ENCODE results near the gene CPA2. TPM values are rescaled to one million over a fixed set of nuclear protein-coding genes. Genes with fewer than 3 reads are reported as not detected.
"Not testable (repeated sequence)": the region's sequence is repeated elsewhere in the genome, so short reads cannot be mapped to it uniquely, and the experiment has no call there.

CPA2 gene
- polyA plus RNA-seq, 1 experiment, result 0.05 TPM

DNA sequence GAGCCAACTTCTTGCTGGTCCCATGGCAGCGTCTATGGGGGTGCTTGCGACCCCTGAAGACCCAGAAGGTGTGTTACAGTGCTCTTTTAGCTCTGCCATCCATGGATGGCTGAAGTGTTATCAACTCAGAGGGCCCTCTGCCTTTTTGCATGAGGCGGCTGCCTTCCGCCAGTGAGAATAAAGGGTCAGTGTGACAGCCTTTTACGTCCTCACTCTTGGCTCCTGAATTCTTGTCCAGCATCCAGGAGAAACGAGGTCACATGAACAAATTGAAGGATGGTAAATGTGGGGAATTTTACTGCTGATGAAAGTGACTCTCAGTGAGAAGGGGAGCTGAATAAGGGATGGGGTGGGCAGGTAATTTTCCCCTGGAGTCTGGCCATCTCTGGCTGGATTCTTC is 34.9 kb upstream of the CPA2 start:
- Histone ChIP-seq H3K4me3 (ENCODE audit: low read depth, low read length) (no peak overlapping the region), H3K27me3 (ENCODE audit: control insufficient read depth, insufficient read depth, low read length) (no peaks in the 10 kb centered on the region), H3K9me3 (ENCODE audit: control insufficient read depth, insufficient read depth, low read length) (no peaks in the 10 kb centered on the region; the same call in 1 of the 2 replicates), H3K27ac (ENCODE audit: low read depth, low read length) (no peak overlapping the region)
- ChIA-PET POLR2A (no interaction called here), CTCF (no interaction called here)
- TF ChIP-seq, protein P1, sequence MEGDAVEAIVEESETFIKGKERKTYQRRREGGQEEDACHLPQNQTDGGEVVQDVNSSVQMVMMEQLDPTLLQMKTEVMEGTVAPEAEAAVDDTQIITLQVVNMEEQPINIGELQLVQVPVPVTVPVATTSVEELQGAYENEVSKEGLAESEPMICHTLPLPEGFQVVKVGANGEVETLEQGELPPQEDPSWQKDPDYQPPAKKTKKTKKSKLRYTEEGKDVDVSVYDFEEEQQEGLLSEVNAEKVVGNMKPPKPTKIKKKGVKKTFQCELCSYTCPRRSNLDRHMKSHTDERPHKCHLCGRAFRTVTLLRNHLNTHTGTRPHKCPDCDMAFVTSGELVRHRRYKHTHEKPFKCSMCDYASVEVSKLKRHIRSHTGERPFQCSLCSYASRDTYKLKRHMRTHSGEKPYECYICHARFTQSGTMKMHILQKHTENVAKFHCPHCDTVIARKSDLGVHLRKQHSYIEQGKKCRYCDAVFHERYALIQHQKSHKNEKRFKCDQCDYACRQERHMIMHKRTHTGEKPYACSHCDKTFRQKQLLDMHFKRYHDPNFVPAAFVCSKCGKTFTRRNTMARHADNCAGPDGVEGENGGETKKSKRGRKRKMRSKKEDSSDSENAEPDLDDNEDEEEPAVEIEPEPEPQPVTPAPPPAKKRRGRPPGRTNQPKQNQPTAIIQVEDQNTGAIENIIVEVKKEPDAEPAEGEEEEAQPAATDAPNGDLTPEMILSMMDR (IDR thresholded peaks at IDR 0.05; ENCODE audit: low read depth, low read length), result no peak
- DNase-seq (ENCODE audit: low read depth, low spot score), result no peak

- Histone ChIP-seq H3K27me3 (ENCODE audit: control insufficient read depth, insufficient read depth, low read length) (no peaks in the 10 kb centered on the region), H3K4me3 (ENCODE audit: low read depth, low read length) (no peak overlapping the region), H3K9me3 (ENCODE audit: control insufficient read depth, insufficient read depth, low read length) (no peaks in the 10 kb centered on the region; the same call in 1 of the 2 replicates), H3K27ac (ENCODE audit: low read depth, low read length) (no peak overlapping the region)
- POLR2A ChIA-PET, result no interaction called here
- DNase-seq (ENCODE audit: low read depth, low spot score), result no peak
- TF ChIP-seq, protein P1 (IDR thresholded peaks at IDR 0.05; ENCODE audit: low read depth, low read length), result no peak
- CTCF ChIA-PET, result no interaction called here
These were observed 34.5 kb upstream of the CPA2 start for GRCh38 chr7:130232209-130232608.

- no peak overlapping the region for H3K4me3 ChIP-seq (ENCODE audit: low read depth, low read length)
- no peaks in the 10 kb centered on the region; the same call in 1 of the 2 replicates for H3K9me3 ChIP-seq (ENCODE audit: control insufficient read depth, insufficient read depth, low read length)
- no peak overlapping the region for H3K27ac ChIP-seq (ENCODE audit: low read depth, low read length)
- no peak for DNase-seq (ENCODE audit: low read depth, low spot score)
- ChIA-PET POLR2A (no interaction called here), CTCF (no interaction called here)
- no peaks in the 10 kb centered on the region for H3K27me3 ChIP-seq (ENCODE audit: control insufficient read depth, insufficient read depth, low read length)
- TF ChIP-seq, protein P1 (IDR thresholded peaks at IDR 0.05; ENCODE audit: low read depth, low read length), result no peak
These were observed 32.6 kb upstream of the CPA2 start for GRCh38 chr7:130234078-130234477.

GRCh38 chr7:130236361-130236760 is 30.3 kb upstream of the CPA2 start:
- DNase-seq (ENCODE audit: low read depth, low spot score); POLR2A ChIA-PET; H3K27ac ChIP-seq (ENCODE audit: low read depth, low read length); H3K9me3 ChIP-seq (ENCODE audit: control insufficient read depth, insufficient read depth, low read length); H3K27me3 ChIP-seq (ENCODE audit: control insufficient read depth, insufficient read depth, low read length); H3K4me3 ChIP-seq (ENCODE audit: low read depth, low read length): not testable (repeated sequence)
- CTCF ChIA-PET, result interaction anchor here (0.6 to 1.1 kb wide), 2 partner anchors 170 to 267 kb away, joined by 3 read pairs; no protein-coding TSS in a partner anchor

DNA sequence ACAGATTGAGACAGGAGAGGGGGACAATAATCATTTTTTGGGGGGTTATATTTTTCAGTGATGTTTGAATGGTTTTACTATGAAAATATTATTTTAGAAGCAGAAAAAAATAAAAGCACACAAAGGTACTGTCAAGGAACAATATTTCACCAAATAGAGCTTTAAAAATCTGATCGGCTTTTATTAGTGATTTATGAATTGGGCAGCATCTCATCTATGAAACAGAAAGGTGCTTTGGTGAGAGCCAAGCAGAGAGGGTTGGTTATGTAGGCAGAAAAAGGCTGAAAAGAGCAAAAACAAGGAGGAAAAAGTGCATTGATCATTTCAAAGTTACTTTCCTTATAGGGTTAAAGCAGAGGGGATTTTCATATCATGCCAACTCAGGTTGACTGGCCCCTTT is 26.4 kb upstream of the CPA2 start:
- DNase-seq (ENCODE audit: low read depth, low spot score), result no peak
- Histone ChIP-seq H3K27ac (ENCODE audit: low read depth, low read length) (no peak overlapping the region), H3K9me3 (ENCODE audit: control insufficient read depth, insufficient read depth, low read length) (no peaks in the 10 kb centered on the region), H3K4me3 (ENCODE audit: low read depth, low read length) (no peak overlapping the region), H3K27me3 (ENCODE audit: control insufficient read depth, insufficient read depth, low read length) (no peaks in the 10 kb centered on the region)
- TF ChIP-seq, protein P1 (IDR thresholded peaks at IDR 0.05; ENCODE audit: low read depth, low read length), result no peak
- ChIA-PET POLR2A (no interaction called here), CTCF (interaction anchor here (0.5 to 2.4 kb wide), 5 partner anchors 33 to 553 kb away, joined by 3 to 9 read pairs (median 6); no protein-coding TSS in a partner anchor)
